HFFc6 (cell line): Measurements from ENCODE around the gene SNCAIP. TPM values are rescaled to one million over a fixed set of nuclear protein-coding genes. Genes with fewer than 3 reads are reported as not detected.

Experiments
- DNase-seq: peaks from one replicate; pipeline ENCODE4 v3.0.0-alpha.2; 2018
- H3K27ac Mint-ChIP-seq: 2 replicates; pipeline ENCODE4 v1.8.0; 2020; ENCODE audit warnings: mild to moderate bottlenecking, mixed read lengths
- H3K27me3 Mint-ChIP-seq: 2 replicates; pipeline ENCODE4 v1.8.0; 2021; ENCODE audit warnings: mild to moderate bottlenecking, moderate library complexity, mixed read lengths; ENCODE audit not compliant: insufficient read depth
- H3K36me3 Mint-ChIP-seq: 2 replicates; pipeline ENCODE4 v1.8.0; 2021; ENCODE audit warnings: low read depth, mixed read lengths
- H3K4me1 Mint-ChIP-seq: 2 replicates; pipeline ENCODE4 v1.8.0; 2020; ENCODE audit warnings: low read depth, mixed read lengths
- H3K4me3 Mint-ChIP-seq: 2 replicates; pipeline ENCODE4 v1.8.0; 2020; ENCODE audit warnings: mild to moderate bottlenecking, moderate library complexity, mixed read lengths
- H3K9me3 Mint-ChIP-seq: 2 replicates; pipeline ENCODE4 v1.8.0; 2020; ENCODE audit warnings: mild to moderate bottlenecking, mixed read lengths
- CTCF ChIP-seq: fragments of 200-600 bp; sonication (generic); IDR thresholded peaks from 2 replicates; pipeline ENCODE4 v1.5.0; 2021; ENCODE audit warnings: antibody characterized with exemption, mild to moderate bottlenecking
- total RNA-seq, 6 experiments: library from RNA; stranded (reverse); fragmentation: NEBNext Ultra II Directional; extraction: Animal tissue kit (Norgen Biotek cat#: 25700); gene quantifications; 2 replicates in 1 of 6; 3 replicates in 5 of 6; pipeline ENCODE4 v1.2.3, GENCODE V29; 2021

Gene SNCAIP
- total RNA-seq, 6 experiments from 2014 or later = 0.09 to 2.7 (median 1.3) TPM

GRCh38 chr5:122419142-122419894 lies 107.3 kb downstream of the SNCAIP start:
- DNase-seq = no peak
- no peak for TF ChIP-seq CTCF
- H3K27ac Mint-ChIP-seq = no peak overlapping the region
- no peaks in the 10 kb centered on the region for H3K36me3 Mint-ChIP-seq
- no peak overlapping the region for H3K4me3 Mint-ChIP-seq
- no peaks in the 10 kb centered on the region for H3K27me3 Mint-ChIP-seq
- no peaks in the 10 kb centered on the region for H3K9me3 Mint-ChIP-seq
- no peaks in the 10 kb centered on the region for H3K4me1 Mint-ChIP-seq

GRCh38 chr5:122420091-122420490 lies 108.1 kb downstream of the SNCAIP start:
- Mint-ChIP-seq H3K36me3 (no peaks in the 10 kb centered on the region), H3K27me3 (peaks cover 2% of the 10 kb centered on the region; the same call in 1 of the 2 replicates), H3K4me1 (no peaks in the 10 kb centered on the region), H3K27ac (no peak overlapping the region), H3K4me3 (no peak overlapping the region), H3K9me3 (no peaks in the 10 kb centered on the region)
- TF ChIP-seq CTCF = no peak
- DNase-seq = no peak

GRCh38 chr5:122420537-122421236 lies 108.7 kb downstream of the SNCAIP start:
- no peaks in the 10 kb centered on the region for H3K9me3 Mint-ChIP-seq
- H3K27me3 Mint-ChIP-seq = peaks cover 2% of the 10 kb centered on the region; the same call in 1 of the 2 replicates
- H3K27ac Mint-ChIP-seq = no peak overlapping the region
- TF ChIP-seq CTCF = no peak
- H3K4me1 Mint-ChIP-seq = no peaks in the 10 kb centered on the region
- DNase-seq = no peak
- no peaks in the 10 kb centered on the region for H3K36me3 Mint-ChIP-seq
- H3K4me3 Mint-ChIP-seq = no peak overlapping the region

GRCh38 chr5:122421374-122422079 lies 109.5 kb downstream of the SNCAIP start:
- no peak for TF ChIP-seq CTCF
- Mint-ChIP-seq H3K27me3 (peaks cover 2% of the 10 kb centered on the region; the same call in 1 of the 2 replicates), H3K36me3 (no peaks in the 10 kb centered on the region), H3K4me1 (no peaks in the 10 kb centered on the region), H3K27ac (no peak overlapping the region), H3K4me3 (no peak overlapping the region), H3K9me3 (no peaks in the 10 kb centered on the region)
- DNase-seq = no peak

GRCh38 chr5:122423221-122423620 lies 111.2 kb downstream of the SNCAIP start:
- H3K4me3 Mint-ChIP-seq = no peak overlapping the region
- DNase-seq = no peak
- TF ChIP-seq CTCF = no peak

More at GRCh38 chr5:122423221-122423620, 111.2 kb downstream of the SNCAIP start:
- H3K27me3 Mint-ChIP-seq = peaks cover 2% of the 10 kb centered on the region; the same call in 1 of the 2 replicates
- no peaks in the 10 kb centered on the region for H3K9me3 Mint-ChIP-seq
- H3K4me1 Mint-ChIP-seq = no peaks in the 10 kb centered on the region
- H3K36me3 Mint-ChIP-seq = no peaks in the 10 kb centered on the region
- H3K27ac Mint-ChIP-seq = no peak overlapping the region
